Smooth muscle cell (in vitro differentiated cells): Measurements from ENCODE around the gene DNLZ. TPM values are rescaled to one million over a fixed set of nuclear protein-coding genes. Genes with fewer than 3 reads are reported as not detected.

Source experiments
- DNase-seq: peaks from one replicate; lab custom pipeline; 2025; ENCODE audit not compliant: unreplicated experiment; lab: John Stamatoyannopoulos, UW
- H2AFZ ChIP-seq: fragments of 200-600 bp; sonication (generic); 2 replicates; pipeline ENCODE4 v1.6.0; 2016; ENCODE audit warnings: antibody characterized with exemption, low read depth, mild to moderate bottlenecking
- H3F3A ChIP-seq: fragments of 200-600 bp; sonication (generic); 2 replicates; pipeline ENCODE4 v1.6.0; 2017; ENCODE audit warnings: antibody characterized with exemption, low read depth
- H3K27ac ChIP-seq: fragments of 200-600 bp; sonication (generic); 2 replicates; pipeline ENCODE4 v1.5.1; 2016; ENCODE audit warnings: low read depth, mild to moderate bottlenecking
- H3K27me3 ChIP-seq: fragments of 200-600 bp; sonication (generic); 2 replicates; pipeline ENCODE4 v1.6.1; 2016; ENCODE audit warnings: low read depth, mild to moderate bottlenecking
- H3K36me3 ChIP-seq: fragments of 200-600 bp; sonication (generic); 2 replicates; pipeline ENCODE4 v1.5.1; 2016; ENCODE audit warnings: low read depth
- H3K4me1 ChIP-seq: fragments of 200-600 bp; sonication (generic); 2 replicates; pipeline ENCODE4 v1.5.1; 2016; ENCODE audit warnings: low read depth
- H3K4me2 ChIP-seq: fragments of 200-600 bp; sonication (generic); 2 replicates; pipeline ENCODE4 v1.6.0; 2016; ENCODE audit warnings: mild to moderate bottlenecking
- H3K4me3 ChIP-seq: fragments of 200-600 bp; sonication (generic); 2 replicates; pipeline ENCODE4 v1.5.1; 2016; ENCODE audit warnings: mild to moderate bottlenecking
- H3K79me2 ChIP-seq: fragments of 200-600 bp; sonication (generic); 2 replicates; pipeline ENCODE4 v1.6.0; 2016; ENCODE audit warnings: low read depth, mild to moderate bottlenecking
- H3K9ac ChIP-seq: fragments of 200-600 bp; sonication (generic); 2 replicates; pipeline ENCODE4 v1.6.0; 2016; ENCODE audit warnings: low read depth
- H3K9me3 ChIP-seq: fragments of 200-600 bp; sonication (generic); replicated peaks from 2 replicates; pipeline ENCODE4 v1.5.1; 2016; ENCODE audit warnings: low read depth
- H4K20me1 ChIP-seq: fragments of 200-600 bp; sonication (generic); 2 replicates; pipeline ENCODE4 v1.6.0; 2016; ENCODE audit warnings: low read depth
- CTCF ChIP-seq: fragments of 200-600 bp; sonication (generic); IDR thresholded peaks from 2 replicates; pipeline ENCODE4 v1.5.1; 2017; ENCODE audit warnings: borderline replicate concordance, mild to moderate bottlenecking, antibody characterized with exemption; ENCODE audit not compliant: insufficient read depth, poor library complexity, severe bottlenecking
- WGBS: methylation state at CpG from one replicate; pipeline ENCODE4 v1.1.7; 2016; ENCODE audit warnings: low lambda C conversion rate; 5-methylcytosine and 5-hydroxymethylcytosine counted together
- polyA plus RNA-seq: library from polyadenylated mRNA; unstranded; fragments of >200 nt; fragmentation: Nextera tagmentation; extraction: Ambion mirVana; gene quantifications from 2 replicates; pipeline ENCODE4 v1.2.1, GENCODE V29; 2016
- total RNA-seq: library from RNA; depleted of rRNA; stranded (reverse); fragments of >200 nt; gene quantifications from 2 replicates; pipeline ENCODE4 v1.2.3, GENCODE V29; 2014

DNLZ gene
- total and polyA plus RNA-seq, 2 experiments from 2014 or later = 19.0 to 31.5 TPM

GRCh38 chr9:136318111-136318775 is 45.3 kb downstream of the DNLZ start:
- no peak for DNase-seq
- Histone ChIP-seq H3F3A (no peaks in the 10 kb centered on the region), H3K79me2 (no peaks in the 10 kb centered on the region), H3K9ac (no peak overlapping the region), H3K9me3 (no peaks in the 10 kb centered on the region), H3K4me1 (no peaks in the 10 kb centered on the region), H3K36me3 (no peaks in the 10 kb centered on the region), H3K27me3 (no peaks in the 10 kb centered on the region), H4K20me1 (no peaks in the 10 kb centered on the region), H3K27ac (no peak overlapping the region), H3K4me3 (no peak overlapping the region), H3K4me2 (no peak overlapping the region), H2AFZ (no peak overlapping the region)
- WGBS = 92% methylated on average over 19 of the region's 21 CpGs
- no peak for TF ChIP-seq CTCF

GRCh38 chr9:136317695-136318094 is 45.8 kb downstream of the DNLZ start:
- no peak overlapping the region for H3K27ac ChIP-seq
- TF ChIP-seq CTCF = no peak
- no peaks in the 10 kb centered on the region for H3K27me3 ChIP-seq
- DNase-seq = no peak
- no peaks in the 10 kb centered on the region for H3K36me3 ChIP-seq
- H3K4me2 ChIP-seq = no peak overlapping the region
- no peaks in the 10 kb centered on the region for H3K9me3 ChIP-seq
- H3K4me3 ChIP-seq = no peak overlapping the region
- no peaks in the 10 kb centered on the region for H4K20me1 ChIP-seq
- no peak overlapping the region for H2AFZ ChIP-seq
- no peak overlapping the region for H3K9ac ChIP-seq
- H3K4me1 ChIP-seq = no peaks in the 10 kb centered on the region
- WGBS = 94% methylated on average over 16 of the region's 16 CpGs
- no peaks in the 10 kb centered on the region for H3F3A ChIP-seq
- no peaks in the 10 kb centered on the region for H3K79me2 ChIP-seq

GRCh38 chr9:136316896-136317676 is 46.5 kb downstream of the DNLZ start:
- no peaks in the 10 kb centered on the region for H3K27me3 ChIP-seq
- 94% methylated on average over 13 of the region's 13 CpGs for WGBS
- no peak overlapping the region for H3K4me3 ChIP-seq
- no peaks in the 10 kb centered on the region for H3K36me3 ChIP-seq
- no peaks in the 10 kb centered on the region for H3K79me2 ChIP-seq
- no peaks in the 10 kb centered on the region for H3K9me3 ChIP-seq
- no peak for TF ChIP-seq CTCF
- H4K20me1 ChIP-seq = no peaks in the 10 kb centered on the region
- no peaks in the 10 kb centered on the region for H3F3A ChIP-seq
- H3K4me1 ChIP-seq = no peaks in the 10 kb centered on the region
- H2AFZ ChIP-seq = no peak overlapping the region
- no peak for DNase-seq
- H3K4me2 ChIP-seq = no peak overlapping the region
- no peak overlapping the region for H3K27ac ChIP-seq
- no peak overlapping the region for H3K9ac ChIP-seq

GRCh38 chr9:136316271-136316751 is 47.2 kb downstream of the DNLZ start:
- DNase-seq = no peak
- no peaks in the 10 kb centered on the region for H3K9me3 ChIP-seq
- no peak overlapping the region for H3K4me3 ChIP-seq
- no peak overlapping the region for H2AFZ ChIP-seq
- 99% methylated on average over 21 of the region's 23 CpGs for WGBS
- H3K4me1 ChIP-seq = no peaks in the 10 kb centered on the region
- no peak overlapping the region for H3K9ac ChIP-seq
- H3K79me2 ChIP-seq = no peaks in the 10 kb centered on the region
- no peaks in the 10 kb centered on the region for H4K20me1 ChIP-seq
- TF ChIP-seq CTCF = no peak
- no peak overlapping the region for H3K27ac ChIP-seq
- no peaks in the 10 kb centered on the region for H3K36me3 ChIP-seq
- no peaks in the 10 kb centered on the region for H3F3A ChIP-seq
- H3K27me3 ChIP-seq = no peaks in the 10 kb centered on the region
- H3K4me2 ChIP-seq = no peak overlapping the region
